LNCAP (cell line): ENCODE measurements around the gene NUDT11.

Experiments used
- CTCF ChIP-seq: fragments of 450-650 bp; IDR thresholded peaks from 2 replicates; pipeline ENCODE4 v1.5.1; 2017; ENCODE audit warnings: mild to moderate bottlenecking

NUDT11 gene

GRCh38 chrX:51461053-51462044 is 35.0 kb downstream of the NUDT11 start:
- TF ChIP-seq CTCF: peak; percentile 76

- TF ChIP-seq CTCF: peak; percentile 55; the same call in 1 of the 2 replicates
Measured at GRCh38 chrX:51459125-51459524, 37.3 kb downstream of the NUDT11 start.

GRCh38 chrX:51456814-51457213 is 39.6 kb downstream of the NUDT11 start:
- TF ChIP-seq CTCF: no peak

GRCh38 chrX:51456246-51456645 is 40.1 kb downstream of the NUDT11 start:
- TF ChIP-seq CTCF: no peak

GRCh38 chrX:51440365-51440764 is 56.0 kb downstream of the NUDT11 start:
- TF ChIP-seq CTCF: no peak
